SH-SY5Y (cell line): Measurements from ENCODE around the gene RBMS1.

Source experiments
- GATA2 ChIP-seq: IDR thresholded peaks from 2 replicates; pipeline ENCODE4 v1.6.1; 2011; ENCODE audit warnings: mild to moderate bottlenecking, low read depth, low read length
- GATA3 ChIP-seq: IDR thresholded peaks from 2 replicates; pipeline ENCODE4 v1.6.1; 2011; ENCODE audit warnings: low read depth, mild to moderate bottlenecking, low read length, moderate library complexity

DNA sequence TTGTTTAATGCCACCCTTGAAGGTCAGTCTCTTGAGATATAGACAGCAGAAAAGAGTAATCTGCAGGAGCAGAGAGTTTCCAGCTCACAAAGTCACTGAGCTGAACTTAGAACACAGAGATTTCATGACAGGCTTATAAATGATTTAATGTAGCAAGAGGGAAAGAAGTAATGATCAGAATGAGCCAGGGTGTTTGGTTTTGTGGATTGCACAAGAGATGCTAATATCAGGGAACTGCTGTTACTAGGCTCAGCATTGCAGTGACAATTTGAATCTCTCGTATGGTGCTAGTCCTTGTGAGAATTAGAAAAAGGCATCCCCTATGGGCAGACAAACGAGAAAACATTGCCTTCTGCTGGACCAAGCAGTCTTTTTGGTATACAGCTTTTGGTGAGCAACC is 231.9 kb downstream of the RBMS1 start:
- no peak for TF ChIP-seq GATA2
- no peak for TF ChIP-seq GATA3
